GM12875 (cell line): ENCODE results near the gene ADGRB2.

ENCODE experiments used
- H3K4me3 ChIP-seq: one replicate; pipeline ENCODE4 v1.5.1; 2011; ENCODE audit warnings: low read depth, low read length, control low read depth
- TF ChIP-seq, protein P1 (sequence below): IDR thresholded peaks from 2 replicates; pipeline ENCODE4 v1.5.1; 2011; ENCODE audit warnings: low read depth, mild to moderate bottlenecking, control low read depth, inconsistent platforms, low read length, moderate library complexity, borderline replicate concordance; ENCODE audit not compliant: insufficient read depth

The ADGRB2 gene

GRCh38 chr1:31787261-31787660, 23.1 kb upstream of the ADGRB2 start:
- TF ChIP-seq, protein P1, sequence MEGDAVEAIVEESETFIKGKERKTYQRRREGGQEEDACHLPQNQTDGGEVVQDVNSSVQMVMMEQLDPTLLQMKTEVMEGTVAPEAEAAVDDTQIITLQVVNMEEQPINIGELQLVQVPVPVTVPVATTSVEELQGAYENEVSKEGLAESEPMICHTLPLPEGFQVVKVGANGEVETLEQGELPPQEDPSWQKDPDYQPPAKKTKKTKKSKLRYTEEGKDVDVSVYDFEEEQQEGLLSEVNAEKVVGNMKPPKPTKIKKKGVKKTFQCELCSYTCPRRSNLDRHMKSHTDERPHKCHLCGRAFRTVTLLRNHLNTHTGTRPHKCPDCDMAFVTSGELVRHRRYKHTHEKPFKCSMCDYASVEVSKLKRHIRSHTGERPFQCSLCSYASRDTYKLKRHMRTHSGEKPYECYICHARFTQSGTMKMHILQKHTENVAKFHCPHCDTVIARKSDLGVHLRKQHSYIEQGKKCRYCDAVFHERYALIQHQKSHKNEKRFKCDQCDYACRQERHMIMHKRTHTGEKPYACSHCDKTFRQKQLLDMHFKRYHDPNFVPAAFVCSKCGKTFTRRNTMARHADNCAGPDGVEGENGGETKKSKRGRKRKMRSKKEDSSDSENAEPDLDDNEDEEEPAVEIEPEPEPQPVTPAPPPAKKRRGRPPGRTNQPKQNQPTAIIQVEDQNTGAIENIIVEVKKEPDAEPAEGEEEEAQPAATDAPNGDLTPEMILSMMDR, result no peak
- no peak overlapping the region for H3K4me3 ChIP-seq

- no peak overlapping the region for H3K4me3 ChIP-seq
- TF ChIP-seq, protein P1, result no peak
These were observed 22.4 kb upstream of the ADGRB2 start for GRCh38 chr1:31786366-31787060.

DNA sequence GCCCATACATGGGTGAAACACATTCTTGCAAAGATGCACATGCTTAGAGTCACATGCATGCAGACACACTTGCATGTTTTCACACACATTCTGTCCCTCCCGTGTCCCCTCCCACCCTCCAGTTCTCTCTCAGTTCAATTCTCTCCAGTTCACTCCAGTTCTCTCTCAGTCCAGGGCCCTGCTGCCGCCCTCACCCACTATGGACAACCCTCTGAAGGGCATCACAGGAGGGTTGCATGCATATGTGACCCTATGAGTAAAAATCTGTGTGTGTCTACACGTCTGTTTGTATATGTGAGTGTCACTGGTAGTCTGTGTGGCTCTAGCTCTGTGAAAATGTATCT, 21.8 kb upstream of the ADGRB2 start:
- no peak overlapping the region for H3K4me3 ChIP-seq
- TF ChIP-seq, protein P1, result no peak

GRCh38 chr1:31785020-31785946, 21.1 kb upstream of the ADGRB2 start:
- TF ChIP-seq, protein P1, result no peak
- no peak overlapping the region for H3K4me3 ChIP-seq

GRCh38 chr1:31784356-31785019, 20.3 kb upstream of the ADGRB2 start:
- TF ChIP-seq, protein P1, result no peak
- no peak overlapping the region for H3K4me3 ChIP-seq

- TF ChIP-seq, protein P1, result no peak
- H3K4me3 ChIP-seq, result no peak overlapping the region
These were observed 19.7 kb upstream of the ADGRB2 start for GRCh38 chr1:31783846-31784245.
